GM12892 (cell line): ENCODE data around the gene PDE7B.

Source experiments
- POLR2A ChIP-seq: IDR thresholded peaks from 2 replicates; pipeline ENCODE4 v1.6.1; 2011; ENCODE audit warnings: low read depth, low read length, control low read depth
- TAF1 ChIP-seq: IDR thresholded peaks from 2 replicates; pipeline ENCODE4 v1.6.1; 2011; ENCODE audit warnings: low read depth, mild to moderate bottlenecking, control low read depth, low read length, borderline replicate concordance

GRCh38 chr6:135941275-135942025 is 89.9 kb downstream of the PDE7B start:
- TF ChIP-seq POLR2A, result no peak
- no peak for TF ChIP-seq TAF1
